ENCODE results near the gene KIF26B.

The KIF26B gene

GRCh38 chr1:245585252-245585959, 430.6 kb downstream of the KIF26B start:
- DNase-seq (ENCODE audit: low read depth in 1 of 2, low spot score in 1 of 2): no peak

GRCh38 chr1:245587435-245588115, 432.8 kb downstream of the KIF26B start:
- DNase-seq (ENCODE audit: low read depth in 1 of 2, low spot score in 1 of 2): no peak

DNA sequence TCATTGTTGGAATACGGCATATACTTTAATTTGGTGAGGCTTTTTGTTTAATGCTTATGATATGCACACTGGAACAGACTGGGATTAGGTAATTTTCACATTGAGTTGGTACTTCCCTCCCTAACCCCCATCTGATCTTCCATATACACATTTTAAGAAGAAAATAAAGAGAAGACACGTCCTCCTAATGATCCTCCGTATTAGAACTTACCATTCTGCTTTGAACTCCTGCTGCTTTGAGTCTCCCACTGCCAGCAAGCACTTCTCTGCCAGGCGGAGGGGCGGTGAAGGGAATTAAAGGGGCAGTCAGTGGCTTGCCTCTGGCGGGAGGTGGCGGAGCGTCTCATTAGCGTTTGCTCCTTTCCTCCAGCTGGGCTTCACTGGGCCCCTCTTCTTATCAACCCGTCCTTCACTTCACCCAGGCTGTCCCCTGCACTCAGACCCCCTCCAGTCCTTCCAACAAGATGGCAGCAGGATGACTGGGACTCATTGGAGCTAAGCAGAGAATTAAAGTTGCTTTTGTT, 433.4 kb downstream of the KIF26B start:
- no peak for DNase-seq (ENCODE audit: low read depth in 1 of 2, low spot score in 1 of 2)

DNA sequence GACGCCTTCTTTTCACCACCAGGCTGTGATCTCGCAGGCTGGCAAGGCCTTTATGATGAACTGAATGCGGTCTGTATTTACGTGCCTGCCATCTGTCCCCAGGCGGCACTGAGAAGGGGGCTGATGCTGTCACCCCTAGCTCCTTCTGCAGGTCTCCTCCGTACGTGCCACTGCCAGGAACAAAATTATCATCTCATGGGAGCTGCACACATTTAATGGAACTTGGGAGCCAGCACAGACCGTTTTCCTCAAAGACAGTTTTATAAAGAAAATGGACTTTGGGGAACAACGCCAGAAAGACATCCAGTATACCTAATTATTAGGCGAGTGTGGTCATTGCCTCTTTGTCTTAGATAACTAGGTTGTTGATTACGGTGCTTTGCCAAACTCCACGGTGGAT, 434.5 kb downstream of the KIF26B start:
- DNase-seq (ENCODE audit: low read depth in 1 of 2, low spot score in 1 of 2): no peak

GRCh38 chr1:245589906-245590305, 435.1 kb downstream of the KIF26B start:
- DNase-seq (ENCODE audit: low read depth in 1 of 2, low spot score in 1 of 2): no peak

- no peak for DNase-seq (ENCODE audit: low read depth in 1 of 2, low spot score in 1 of 2)
Observed at GRCh38 chr1:245590726-245591125, 435.9 kb downstream of the KIF26B start.

GRCh38 chr1:245591346-245592188, 436.8 kb downstream of the KIF26B start:
- no peak for DNase-seq (ENCODE audit: low read depth in 1 of 2, low spot score in 1 of 2)

GRCh38 chr1:245592189-245592460, 437.3 kb downstream of the KIF26B start:
- no peak for DNase-seq (ENCODE audit: low read depth in 1 of 2, low spot score in 1 of 2)

DNA sequence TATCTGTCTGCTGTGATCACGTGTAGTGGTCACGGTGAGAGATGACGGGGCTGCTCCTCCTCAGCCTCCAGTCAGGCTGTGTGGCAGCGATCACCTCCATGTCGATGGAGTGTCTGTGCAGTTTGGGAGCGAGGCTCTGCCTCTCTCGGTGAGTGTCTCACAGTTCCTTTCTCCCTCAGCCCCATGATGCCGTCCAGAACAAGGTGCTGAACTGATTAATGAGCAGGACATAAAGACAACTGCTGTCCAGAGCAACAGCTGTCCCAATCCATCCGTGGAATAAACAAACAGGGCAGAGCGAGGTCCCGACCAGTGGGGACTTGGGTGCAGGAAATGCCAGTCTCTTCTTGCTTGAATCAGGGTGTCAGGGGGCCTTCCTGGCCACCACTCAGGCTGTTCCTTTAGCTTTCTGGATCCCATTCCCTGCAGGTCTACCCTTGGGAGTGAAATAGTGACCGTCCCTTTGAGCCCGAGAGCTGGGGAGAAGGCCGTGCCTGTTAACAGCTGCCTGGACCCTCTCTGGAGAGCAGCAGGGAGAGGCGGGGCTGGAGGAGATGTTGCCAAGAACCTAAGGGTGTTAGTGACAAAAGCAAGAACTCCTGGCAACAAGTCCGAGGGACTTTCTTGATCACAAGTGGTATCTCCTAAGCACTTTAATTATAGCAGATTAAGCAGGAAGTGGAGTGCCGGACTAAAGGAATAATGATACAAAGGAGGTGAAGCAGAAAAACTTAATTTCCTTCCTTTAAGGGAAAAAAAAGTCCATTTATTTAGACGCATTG, 443.9 kb downstream of the KIF26B start:
- no peak for DNase-seq (ENCODE audit: low read depth in 1 of 2, low spot score in 1 of 2)

DNA sequence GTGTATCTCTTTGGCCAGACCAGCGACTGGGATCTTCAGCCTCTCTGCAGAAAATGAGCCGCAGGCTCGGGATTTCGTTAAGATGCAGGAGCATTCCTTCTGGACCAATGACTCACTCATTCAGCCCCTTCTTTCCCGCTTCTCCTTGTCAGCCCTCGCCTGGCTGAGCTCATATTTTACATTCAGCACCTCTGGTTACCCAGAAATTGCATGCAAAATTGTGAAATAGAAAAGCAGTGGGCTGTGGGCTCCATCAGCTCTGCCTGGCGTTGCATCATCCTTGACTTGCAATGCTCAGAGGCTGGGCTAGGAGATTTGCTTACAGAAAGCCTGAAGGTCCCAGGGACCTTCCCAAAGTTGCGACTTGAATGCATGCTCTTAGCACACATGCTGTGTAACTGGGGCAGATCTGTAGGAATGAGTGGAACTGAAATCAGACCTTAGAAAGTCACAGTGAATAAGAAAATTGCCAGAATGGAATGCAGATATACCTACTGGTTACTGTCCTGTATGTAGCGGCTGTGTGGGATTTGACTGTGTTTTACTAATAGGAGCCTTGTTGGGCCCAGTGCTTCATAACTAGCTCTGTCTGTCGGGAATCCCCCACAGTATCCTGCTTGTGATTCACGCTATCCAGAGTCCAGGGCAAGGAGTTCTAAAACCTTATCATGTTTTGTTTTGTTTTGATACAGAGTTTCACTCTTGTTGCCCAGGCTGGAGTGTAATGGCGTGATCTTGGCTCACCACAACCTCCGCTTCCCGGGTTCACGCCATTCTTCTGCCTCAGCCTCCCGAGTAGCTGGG, 444.8 kb downstream of the KIF26B start:
- DNase-seq (ENCODE audit: low read depth in 1 of 2, low spot score in 1 of 2): no peak

GRCh38 chr1:245600658-245601057, 445.9 kb downstream of the KIF26B start:
- no peak for DNase-seq (ENCODE audit: low read depth in 1 of 2, low spot score in 1 of 2)

GRCh38 chr1:245603311-245603865, 448.6 kb downstream of the KIF26B start:
- no peak for DNase-seq (ENCODE audit: low read depth in 1 of 2, low spot score in 1 of 2)

- no peak for DNase-seq (ENCODE audit: low read depth in 1 of 2, low spot score in 1 of 2)
Observed at GRCh38 chr1:245604979-245605378, 450.2 kb downstream of the KIF26B start.

DNA sequence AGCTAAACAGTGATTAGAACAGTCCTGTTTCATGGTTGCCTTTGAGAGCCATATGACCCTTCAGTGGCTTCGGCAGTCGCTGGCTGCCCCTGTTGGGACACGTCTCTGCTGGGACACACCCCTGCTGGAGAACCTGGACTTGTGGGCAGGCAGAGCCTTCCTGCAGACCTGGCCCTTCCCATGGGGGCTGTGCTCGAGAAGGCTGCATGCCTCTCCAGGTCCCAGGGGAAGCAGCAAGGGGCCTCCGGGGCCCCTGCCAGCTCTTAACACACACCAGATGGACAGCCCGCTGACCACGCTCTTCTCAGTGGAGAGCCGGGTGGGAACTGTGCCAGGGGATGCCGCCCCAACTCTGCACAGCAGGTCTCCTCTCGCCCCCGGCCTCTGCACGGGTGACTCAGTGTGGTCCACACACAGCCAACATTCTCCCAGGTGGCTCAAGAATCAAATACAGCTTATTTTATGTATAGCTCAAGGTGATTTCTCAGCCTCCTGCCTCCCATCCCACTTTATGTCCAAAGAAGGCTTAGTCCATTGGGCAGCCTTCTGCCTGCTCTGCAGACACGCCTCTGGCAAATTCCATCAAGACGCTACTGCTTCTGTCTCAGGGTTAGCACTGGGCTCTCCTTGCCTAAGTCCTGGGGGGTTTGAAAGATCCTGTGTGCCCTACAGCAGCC, 450.8 kb downstream of the KIF26B start:
- DNase-seq (ENCODE audit: low read depth in 1 of 2, low spot score in 1 of 2): no peak

GRCh38 chr1:245606157-245606725, 451.5 kb downstream of the KIF26B start:
- DNase-seq (ENCODE audit: low read depth in 1 of 2, low spot score in 1 of 2): no peak

DNA sequence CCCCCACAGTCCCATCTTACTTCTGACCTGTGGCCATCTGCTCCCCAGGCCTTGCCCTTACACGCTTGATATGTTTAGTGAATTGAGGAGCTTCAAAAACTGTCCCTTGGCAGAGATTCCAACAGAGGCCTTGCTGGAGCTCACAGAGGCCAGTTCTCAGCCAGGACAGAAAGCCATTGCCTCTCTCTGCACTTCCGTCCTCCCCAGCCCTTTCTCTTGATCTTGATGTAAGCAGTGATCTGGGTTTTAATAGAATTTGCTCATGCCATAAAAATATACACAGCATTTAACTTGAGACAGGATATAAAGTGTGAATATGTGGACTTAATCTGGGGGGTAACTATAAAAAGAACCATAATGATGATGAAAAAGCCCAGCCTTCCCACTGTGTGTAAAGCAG, 453.5 kb downstream of the KIF26B start:
- DNase-seq (ENCODE audit: low read depth in 1 of 2, low spot score in 1 of 2): no peak

DNA sequence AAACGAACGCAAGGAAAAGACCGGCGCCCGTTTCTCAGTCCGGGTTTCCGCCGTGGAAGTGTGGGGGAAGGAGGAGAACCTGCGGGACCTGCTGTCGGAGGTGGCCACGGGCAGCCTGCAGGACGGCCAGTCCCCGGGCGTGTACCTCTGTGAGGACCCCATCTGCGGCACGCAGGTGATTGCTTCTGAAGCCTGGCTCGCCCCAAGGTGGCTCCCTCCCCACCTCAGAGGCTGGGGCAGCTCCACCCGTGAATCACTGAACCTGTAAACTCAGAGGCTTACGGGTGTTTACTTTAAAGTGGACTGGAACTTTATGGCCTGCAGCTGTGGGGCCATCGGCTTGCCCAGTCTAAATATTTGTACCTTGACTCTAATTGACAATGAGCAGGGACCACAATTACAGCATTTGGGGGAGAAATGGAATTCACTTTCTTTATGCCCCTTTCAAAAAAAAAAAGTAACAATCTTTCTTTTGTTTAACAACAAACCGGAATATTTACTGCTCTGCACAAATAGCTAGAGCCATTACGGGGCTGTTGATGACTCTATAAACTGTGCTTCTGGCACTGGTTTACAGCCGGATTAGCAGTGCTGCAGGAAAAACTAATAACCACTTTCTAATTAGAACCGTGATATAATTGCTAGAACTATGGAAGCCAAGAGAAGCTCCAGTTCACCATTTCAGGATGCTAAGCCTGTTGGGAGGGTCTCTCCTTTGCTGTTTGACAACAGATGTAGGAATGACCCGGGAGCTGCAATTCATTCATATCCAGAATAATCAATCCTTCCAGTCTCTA, 454.8 kb downstream of the KIF26B start:
- no peak for DNase-seq (ENCODE audit: low read depth in 1 of 2, low spot score in 1 of 2)

DNA sequence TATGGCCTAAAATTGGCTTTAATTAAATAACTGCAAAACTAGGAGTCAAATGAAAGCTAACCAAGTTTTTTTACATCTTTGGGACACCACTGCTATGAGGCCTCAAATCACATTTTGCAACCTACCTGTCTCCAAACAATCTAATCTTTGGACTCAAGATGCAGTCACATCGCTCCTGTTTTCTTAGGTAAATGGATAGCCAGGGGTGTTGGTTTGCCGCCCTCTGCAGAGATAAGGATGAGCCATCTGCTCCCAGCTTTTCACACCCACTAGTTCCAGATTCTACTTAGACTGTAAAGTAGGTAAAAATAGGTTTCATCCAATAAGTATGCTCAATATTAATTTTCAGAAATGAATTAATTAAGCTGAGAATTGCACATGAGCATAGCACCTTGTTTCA, 456.5 kb downstream of the KIF26B start:
- DNase-seq (ENCODE audit: low read depth in 1 of 2, low spot score in 1 of 2): no peak

Data from stimulated activated CD4-positive, alpha-beta T cell treated with anti-CD3 and anti-CD28 coated beads, Interleukin-15, amount 100 ng/mL, for 1 hour (primary cell).